ENCODE measurements around the gene ZNF311. TPM values are rescaled to one million over a fixed set of nuclear protein-coding genes. Genes with fewer than 3 reads are reported as not detected.
A peak's percentile ranks its signal among the peaks of the same experiment; 100 is the strongest.

Gene ZNF311
- 1 to 10 TPM in 1 of 2 donors, under 1 TPM in 1; 0.46 to 1.2 TPM for polyA plus RNA-seq

DNA sequence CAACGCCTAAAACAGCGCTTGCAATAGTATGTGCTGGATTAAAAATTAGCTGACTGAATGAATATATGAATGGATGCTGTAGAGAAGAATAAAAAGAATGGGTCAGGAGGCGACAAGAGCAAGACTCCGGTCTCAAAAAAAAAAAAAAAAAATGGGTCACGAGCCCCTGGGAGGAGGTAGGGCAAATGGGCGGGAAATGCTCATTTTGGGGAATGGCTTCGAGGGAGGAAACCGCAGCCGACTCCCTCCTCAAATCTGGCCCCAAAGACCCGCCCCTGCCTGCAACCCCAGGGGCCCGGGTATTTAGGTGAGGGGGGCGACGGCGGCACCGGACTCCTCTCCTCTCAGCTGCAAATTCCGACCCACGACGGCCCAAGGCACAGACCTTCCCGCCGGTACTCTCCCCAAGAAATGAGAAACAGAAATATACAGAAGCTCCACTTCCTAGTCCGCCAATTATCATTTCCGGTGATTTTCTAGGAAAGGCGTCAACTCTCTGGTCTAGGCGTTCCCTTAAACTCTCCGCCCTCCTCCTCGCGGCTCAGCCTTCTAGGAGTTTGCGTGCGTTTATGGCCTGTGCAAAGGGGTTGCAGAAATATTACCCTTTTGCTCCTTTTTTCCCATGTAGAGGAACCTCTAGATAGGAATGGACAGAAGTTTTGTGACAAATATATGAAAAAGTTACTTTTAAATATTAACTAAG, at the start of gene ZNF311:
ZNF311 (minus strand) TSS at position 133 of the 703 bp plus-strand sequence. CDS start 1,361 bp downstream, outside the sequence.
- WGBS, 2 donors: 7 to 8% methylated on average over 29 of the region's 29 CpGs
- no peaks in the 10 kb centered on the region for H3K4me1 ChIP-seq (ENCODE audit: control insufficient read depth in 2 of 2, insufficient read depth in 2 of 2, low read length in 1 of 2)
- peaks cover 0 to under 1% of the 10 kb centered on the region in 2 donors for H3K27me3 ChIP-seq (ENCODE audit: control insufficient read depth in 1 of 2, insufficient read depth in 2 of 2, low read length in 2 of 2)
- H3K36me3 ChIP-seq (ENCODE audit: control insufficient read depth in 2 of 2, insufficient read depth in 2 of 2, low read length in 1 of 2): no peaks in the 10 kb centered on the region
- no peaks in the 10 kb centered on the region for H3K9me3 ChIP-seq (ENCODE audit: control insufficient read depth in 2 of 2, insufficient read depth in 1 of 2, low read depth in 1 of 2, low read length in 1 of 2)
- peak within 1 kb of the TSS; percentile 75 to 84 for H3K4me3 ChIP-seq (ENCODE audit: low read depth in 1 of 2, low read length in 2 of 2)
- H3K27ac ChIP-seq (ENCODE audit: low read depth in 2 of 2, low read length in 1 of 2): peak within 1 kb of the TSS; percentile 65 to 79

DNA sequence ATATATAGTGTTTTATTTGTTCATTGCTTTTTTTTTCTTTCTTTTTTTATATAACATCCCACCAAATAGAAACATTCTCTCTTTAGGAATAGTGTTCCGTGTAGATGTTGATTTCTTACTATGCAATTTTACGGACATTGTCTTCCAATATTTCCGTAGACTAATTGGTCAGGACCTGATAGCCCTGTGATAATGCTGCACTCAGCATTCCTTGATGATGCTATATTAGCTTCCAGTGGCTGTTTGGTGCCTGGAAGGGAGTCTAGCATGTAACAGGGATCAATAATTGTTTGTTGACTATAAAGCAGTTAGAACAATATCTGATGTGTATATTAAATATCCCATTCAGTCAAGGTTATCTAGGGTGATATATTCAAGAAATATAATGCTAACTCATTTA, 46.6 kb upstream of the ZNF311 start:
- Histone ChIP-seq H3K27ac (ENCODE audit: low read depth in 2 of 2, low read length in 1 of 2) (no peak overlapping the region), H3K4me3 (ENCODE audit: low read depth in 1 of 2, low read length in 2 of 2) (no peak overlapping the region), H3K4me1 (ENCODE audit: control insufficient read depth in 2 of 2, insufficient read depth in 2 of 2, low read length in 1 of 2) (no peaks in the 10 kb centered on the region), H3K9me3 (ENCODE audit: control insufficient read depth in 2 of 2, insufficient read depth in 1 of 2, low read depth in 1 of 2, low read length in 1 of 2) (no peaks in the 10 kb centered on the region), H3K27me3 (ENCODE audit: control insufficient read depth in 1 of 2, insufficient read depth in 2 of 2, low read length in 2 of 2) (no peaks in the 10 kb centered on the region), H3K36me3 (ENCODE audit: control insufficient read depth in 2 of 2, insufficient read depth in 2 of 2, low read length in 1 of 2) (no peaks in the 10 kb centered on the region)
- WGBS, 2 donors: 87% methylated on average over 3 of the region's 3 CpGs

GRCh38 chr6:29045075-29045474, 40.0 kb upstream of the ZNF311 start, which contains the start of gene OR2W1:
TSS of gene OR2W1 (minus strand) at chr6:29045175. CDS start at chr6:29045175, 0 bp downstream.
- WGBS, 2 donors: 66 to 82% methylated on average over 1 of the region's 1 CpG
- Histone ChIP-seq H3K27me3 (ENCODE audit: control insufficient read depth in 1 of 2, insufficient read depth in 2 of 2, low read length in 2 of 2) (no peaks in the 10 kb centered on the region), H3K27ac (ENCODE audit: low read depth in 2 of 2, low read length in 1 of 2) (no peak within 1 kb of the TSS), H3K36me3 (ENCODE audit: control insufficient read depth in 2 of 2, insufficient read depth in 2 of 2, low read length in 1 of 2) (no peaks in the 10 kb centered on the region), H3K4me3 (ENCODE audit: low read depth in 1 of 2, low read length in 2 of 2) (no peak within 1 kb of the TSS), H3K9me3 (ENCODE audit: control insufficient read depth in 2 of 2, insufficient read depth in 1 of 2, low read depth in 1 of 2, low read length in 1 of 2) (no peaks in the 10 kb centered on the region), H3K4me1 (ENCODE audit: control insufficient read depth in 2 of 2, insufficient read depth in 2 of 2, low read length in 1 of 2) (no peaks in the 10 kb centered on the region)

- WGBS, 2 donors: 91 to 92% methylated on average over 24 of the region's 24 CpGs
- Histone ChIP-seq H3K27me3 (ENCODE audit: control insufficient read depth in 1 of 2, insufficient read depth in 2 of 2, low read length in 2 of 2) (peaks cover 0 to 3% of the 10 kb centered on the region in 2 donors), H3K9me3 (ENCODE audit: control insufficient read depth in 2 of 2, insufficient read depth in 1 of 2, low read depth in 1 of 2, low read length in 1 of 2) (peaks cover 0 to 2% of the 10 kb centered on the region in 2 donors), H3K4me1 (ENCODE audit: control insufficient read depth in 2 of 2, insufficient read depth in 2 of 2, low read length in 1 of 2) (no peaks in the 10 kb centered on the region), H3K4me3 (ENCODE audit: low read depth in 1 of 2, low read length in 2 of 2) (no peak overlapping the region), H3K36me3 (ENCODE audit: control insufficient read depth in 2 of 2, insufficient read depth in 2 of 2, low read length in 1 of 2) (no peaks in the 10 kb centered on the region), H3K27ac (ENCODE audit: low read depth in 2 of 2, low read length in 1 of 2) (no peak overlapping the region)
Measured at GRCh38 chr6:29035951-29036350, 30.8 kb upstream of the ZNF311 start.

GRCh38 chr6:29028821-29029220, 23.7 kb upstream of the ZNF311 start:
- H3K27me3 ChIP-seq (ENCODE audit: control insufficient read depth in 1 of 2, insufficient read depth in 2 of 2, low read length in 2 of 2): no peaks in the 10 kb centered on the region
- no peak overlapping the region for H3K4me3 ChIP-seq (ENCODE audit: low read depth in 1 of 2, low read length in 2 of 2)
- no peaks in the 10 kb centered on the region for H3K9me3 ChIP-seq (ENCODE audit: control insufficient read depth in 2 of 2, insufficient read depth in 1 of 2, low read depth in 1 of 2, low read length in 1 of 2)
- no peaks in the 10 kb centered on the region for H3K36me3 ChIP-seq (ENCODE audit: control insufficient read depth in 2 of 2, insufficient read depth in 2 of 2, low read length in 1 of 2)
- H3K27ac ChIP-seq (ENCODE audit: low read depth in 2 of 2, low read length in 1 of 2): no peak overlapping the region
- 90 to 93% methylated on average over 13 of the region's 13 CpGs for WGBS, 2 donors
- H3K4me1 ChIP-seq (ENCODE audit: control insufficient read depth in 2 of 2, insufficient read depth in 2 of 2, low read length in 1 of 2): no peaks in the 10 kb centered on the region

GRCh38 chr6:29025927-29026585, 20.9 kb upstream of the ZNF311 start:
- no peaks in the 10 kb centered on the region for H3K36me3 ChIP-seq (ENCODE audit: control insufficient read depth in 2 of 2, insufficient read depth in 2 of 2, low read length in 1 of 2)
- no peaks in the 10 kb centered on the region for H3K4me1 ChIP-seq (ENCODE audit: control insufficient read depth in 2 of 2, insufficient read depth in 2 of 2, low read length in 1 of 2)
- no peaks in the 10 kb centered on the region for H3K9me3 ChIP-seq (ENCODE audit: control insufficient read depth in 2 of 2, insufficient read depth in 1 of 2, low read depth in 1 of 2, low read length in 1 of 2)
- H3K4me3 ChIP-seq (ENCODE audit: low read depth in 1 of 2, low read length in 2 of 2): no peak overlapping the region
- H3K27me3 ChIP-seq (ENCODE audit: control insufficient read depth in 1 of 2, insufficient read depth in 2 of 2, low read length in 2 of 2): peaks cover 0 to 5% of the 10 kb centered on the region in 2 donors
- no peak overlapping the region for H3K27ac ChIP-seq (ENCODE audit: low read depth in 2 of 2, low read length in 1 of 2)
- WGBS, 2 donors: 27 to 41% methylated on average over 2 of the region's 2 CpGs

DNA sequence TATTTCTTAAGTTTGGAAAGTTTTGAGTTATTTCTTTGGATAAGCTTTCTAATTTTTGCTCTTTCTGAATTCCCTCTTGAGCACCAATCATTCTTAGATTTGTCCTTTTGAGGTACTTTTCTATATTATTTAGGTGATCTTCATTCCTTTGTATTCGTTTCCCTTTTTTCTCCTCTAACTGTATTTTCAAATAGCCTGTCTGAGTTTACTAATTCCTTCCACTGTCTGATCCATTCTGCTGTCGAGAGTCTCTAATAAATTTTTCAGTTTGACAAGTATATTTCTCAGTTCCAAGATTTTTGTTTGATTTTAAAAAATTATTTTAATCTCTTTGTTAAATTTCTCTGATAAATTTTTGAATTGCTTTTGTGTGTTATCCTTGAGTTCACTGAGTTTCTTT, 16.3 kb upstream of the ZNF311 start:
- Histone ChIP-seq H3K27ac (ENCODE audit: low read depth in 2 of 2, low read length in 1 of 2) (no peak overlapping the region), H3K36me3 (ENCODE audit: control insufficient read depth in 2 of 2, insufficient read depth in 2 of 2, low read length in 1 of 2) (no peaks in the 10 kb centered on the region), H3K27me3 (ENCODE audit: control insufficient read depth in 1 of 2, insufficient read depth in 2 of 2, low read length in 2 of 2) (peaks cover 0 to 5% of the 10 kb centered on the region in 2 donors), H3K4me3 (ENCODE audit: low read depth in 1 of 2, low read length in 2 of 2) (no peak overlapping the region), H3K9me3 (ENCODE audit: control insufficient read depth in 2 of 2, insufficient read depth in 1 of 2, low read depth in 1 of 2, low read length in 1 of 2) (no peaks in the 10 kb centered on the region), H3K4me1 (ENCODE audit: control insufficient read depth in 2 of 2, insufficient read depth in 2 of 2, low read length in 1 of 2) (no peaks in the 10 kb centered on the region)
- 73 to 80% methylated on average over 2 of the region's 2 CpGs for WGBS, 2 donors

DNA sequence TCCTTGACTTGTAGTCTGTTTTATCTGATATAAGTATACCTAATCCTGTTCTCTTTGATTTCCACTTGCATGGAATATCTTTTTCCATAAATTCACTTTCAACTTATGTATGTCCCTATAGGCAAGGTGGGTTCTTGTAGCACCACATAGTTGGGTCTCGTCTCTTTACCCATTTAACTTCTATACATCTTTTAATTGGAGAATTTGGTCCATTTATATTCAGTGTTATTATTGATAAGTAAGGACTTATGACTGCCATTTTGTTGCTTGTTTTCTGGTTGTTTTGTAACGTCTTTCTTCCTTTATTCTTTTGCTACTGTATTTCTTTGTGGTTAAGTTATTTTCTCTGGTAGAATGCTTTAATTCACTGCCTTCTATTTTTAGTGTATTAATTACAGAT, 14.5 kb upstream of the ZNF311 start:
- H3K27ac ChIP-seq (ENCODE audit: low read depth in 2 of 2, low read length in 1 of 2): no peak overlapping the region
- 57 to 65% methylated on average over 2 of the region's 2 CpGs for WGBS, 2 donors
- H3K4me3 ChIP-seq (ENCODE audit: low read depth in 1 of 2, low read length in 2 of 2): no peak overlapping the region
- no peaks in the 10 kb centered on the region for H3K4me1 ChIP-seq (ENCODE audit: control insufficient read depth in 2 of 2, insufficient read depth in 2 of 2, low read length in 1 of 2)
- H3K36me3 ChIP-seq (ENCODE audit: control insufficient read depth in 2 of 2, insufficient read depth in 2 of 2, low read length in 1 of 2): no peaks in the 10 kb centered on the region
- H3K9me3 ChIP-seq (ENCODE audit: control insufficient read depth in 2 of 2, insufficient read depth in 1 of 2, low read depth in 1 of 2, low read length in 1 of 2): peaks cover 0 to 3% of the 10 kb centered on the region in 2 donors
- peaks cover 0 to 5% of the 10 kb centered on the region in 2 donors for H3K27me3 ChIP-seq (ENCODE audit: control insufficient read depth in 1 of 2, insufficient read depth in 2 of 2, low read length in 2 of 2)

DNA sequence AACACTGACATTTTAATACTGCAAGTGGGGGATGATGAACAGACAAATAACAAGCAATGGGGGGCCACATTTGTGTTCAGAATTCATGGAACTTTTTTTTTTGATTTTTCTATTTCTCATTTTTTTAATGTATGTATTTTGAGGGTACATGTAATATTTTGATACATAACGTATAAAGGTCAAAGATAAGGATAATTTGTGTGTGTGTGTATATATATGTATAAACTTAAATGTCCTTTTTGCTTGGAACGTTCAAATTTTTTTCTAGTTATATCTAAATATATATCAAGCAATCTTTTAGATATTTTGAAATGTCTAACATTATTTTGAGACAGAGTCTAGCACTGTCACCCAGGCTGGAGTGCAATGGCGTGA, 12.3 kb upstream of the ZNF311 start:
- no peak overlapping the region for H3K4me3 ChIP-seq (ENCODE audit: low read depth in 1 of 2, low read length in 2 of 2)
- H3K4me1 ChIP-seq (ENCODE audit: control insufficient read depth in 2 of 2, insufficient read depth in 2 of 2, low read length in 1 of 2): no peaks in the 10 kb centered on the region
- peaks cover 0 to 4% of the 10 kb centered on the region in 2 donors for H3K9me3 ChIP-seq (ENCODE audit: control insufficient read depth in 2 of 2, insufficient read depth in 1 of 2, low read depth in 1 of 2, low read length in 1 of 2)
- H3K27me3 ChIP-seq (ENCODE audit: control insufficient read depth in 1 of 2, insufficient read depth in 2 of 2, low read length in 2 of 2): peaks cover 0 to 4% of the 10 kb centered on the region in 2 donors
- no peak overlapping the region for H3K27ac ChIP-seq (ENCODE audit: low read depth in 2 of 2, low read length in 1 of 2)
- no peaks in the 10 kb centered on the region for H3K36me3 ChIP-seq (ENCODE audit: control insufficient read depth in 2 of 2, insufficient read depth in 2 of 2, low read length in 1 of 2)
- WGBS, 2 donors: 35 to 38% methylated on average over 3 of the region's 3 CpGs
